Measurements from ENCODE around the gene HAAO.
A peak's percentile ranks its signal among the peaks of the same experiment; 100 is the strongest.
"Not testable (repeated sequence)": the region's sequence is repeated elsewhere in the genome, so short reads cannot be mapped to it uniquely, and the experiment has no call there.

The HAAO gene

DNA sequence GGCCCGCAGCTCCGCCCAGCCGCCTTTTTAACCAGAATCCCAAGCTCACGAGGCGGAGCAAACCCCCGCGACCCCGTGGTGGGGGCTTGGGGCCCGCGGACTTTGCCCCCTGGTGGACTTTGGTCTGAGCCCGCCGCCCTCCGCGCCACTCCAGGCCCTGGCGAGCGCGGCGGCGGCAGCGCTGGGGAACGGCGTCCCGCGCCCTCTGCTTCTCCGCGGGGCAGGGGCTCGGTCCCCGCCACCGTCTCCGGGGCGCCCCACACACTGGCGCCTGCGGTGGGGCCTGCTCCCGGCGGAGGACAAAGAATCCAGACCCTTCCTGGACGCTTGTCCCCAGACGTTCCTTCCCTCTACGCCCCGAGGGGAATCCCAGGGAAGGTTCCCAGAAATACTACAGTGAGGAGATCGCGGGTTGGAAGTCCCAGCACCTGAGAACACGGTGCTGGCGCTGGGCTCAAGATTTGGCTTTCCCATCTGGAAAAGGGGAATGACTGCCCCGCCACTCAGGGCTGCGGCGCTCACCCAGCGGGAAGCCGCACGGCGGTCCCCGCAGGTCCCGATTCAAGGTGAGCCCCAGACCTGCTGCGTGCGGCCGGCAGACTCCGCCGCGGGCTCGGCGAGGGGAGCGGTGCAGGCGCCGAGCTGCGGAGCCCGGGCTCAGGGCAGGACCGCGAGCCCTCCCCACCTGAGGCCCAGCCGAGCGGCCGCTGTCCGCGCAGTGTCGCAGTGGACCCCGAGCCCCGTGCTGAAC is at the start of gene HAAO:
HAAO (minus strand) TSS at position 1 of the 751 bp plus-strand sequence. CDS start 47 bp downstream, outside the sequence.
- no peak for DNase-seq (ENCODE audit: low spot score)

DNA sequence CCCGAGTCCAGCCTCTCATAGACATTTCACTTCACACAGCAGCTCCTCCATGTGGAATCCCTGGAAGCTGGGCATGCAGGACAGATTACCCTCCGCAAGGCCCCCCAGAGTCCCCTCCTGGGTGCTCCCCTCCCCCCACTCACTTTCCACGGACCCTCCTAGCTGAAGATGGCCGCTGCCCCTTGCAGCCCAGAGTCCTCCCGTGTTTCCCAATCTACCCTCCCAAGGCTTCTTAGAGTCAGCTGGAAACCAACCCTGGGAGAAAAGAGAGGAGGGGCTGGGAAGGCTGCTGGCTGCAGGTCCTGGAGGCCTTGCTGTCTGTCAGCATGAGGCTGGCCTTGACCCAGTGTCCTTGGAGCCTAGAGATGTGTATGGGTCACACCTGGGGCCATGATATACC is 49.0 kb upstream of the HAAO start:
- no peak for DNase-seq (ENCODE audit: low spot score)

DNA sequence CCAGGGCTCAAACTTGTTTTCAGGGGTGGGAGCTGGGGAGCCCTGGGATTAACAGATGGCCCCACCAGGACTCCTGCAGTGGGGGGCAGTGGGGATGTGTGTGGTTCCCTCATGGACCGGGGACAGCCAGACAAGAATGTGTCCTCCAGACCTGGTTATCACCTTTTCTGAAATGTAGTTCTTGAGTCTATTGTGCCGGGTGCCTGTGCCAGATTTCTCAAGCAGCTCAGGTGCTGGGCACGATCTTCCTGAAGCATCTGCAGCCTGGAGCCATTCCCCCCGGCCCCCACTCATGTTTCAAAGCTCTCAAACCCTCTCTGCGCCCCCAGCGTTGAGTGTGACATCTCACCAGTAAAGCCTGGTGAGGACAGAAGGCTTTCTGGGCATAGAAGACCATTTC is 48.4 kb upstream of the HAAO start:
- DNase-seq (ENCODE audit: low spot score) = no peak

DNA sequence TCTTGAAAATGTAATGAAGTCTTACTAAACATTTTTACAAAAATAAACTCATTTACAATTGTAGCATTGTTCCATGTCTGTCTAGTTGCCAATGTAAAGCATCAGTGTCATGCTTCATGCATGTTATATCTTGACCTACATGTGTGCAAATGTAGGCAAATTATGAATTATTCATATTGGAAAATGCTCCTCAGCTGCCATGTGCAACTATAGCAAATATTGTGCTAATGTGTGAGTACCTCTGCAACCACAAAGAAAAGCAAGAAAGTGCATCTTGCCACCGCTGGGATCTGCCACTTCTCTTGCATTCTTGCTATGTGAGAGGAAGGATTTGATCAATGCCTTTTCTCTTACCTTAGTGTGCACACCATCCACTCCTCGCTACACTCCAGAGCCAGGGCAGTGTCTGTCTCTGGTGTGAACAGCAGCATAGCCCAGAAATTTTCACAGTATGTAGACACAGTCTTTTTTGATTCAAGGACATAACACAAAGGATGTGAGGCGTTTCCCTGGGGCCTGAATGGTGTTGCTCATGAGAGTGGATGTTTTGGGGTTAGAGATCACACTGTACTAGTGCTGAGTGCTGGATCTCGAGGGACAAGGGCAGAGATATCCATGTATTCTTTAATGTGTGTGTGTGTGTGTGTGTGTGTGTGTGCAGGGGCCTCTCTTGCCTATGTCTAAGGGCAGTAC is 47.6 kb upstream of the HAAO start:
- no peak for DNase-seq (ENCODE audit: low spot score)

DNA sequence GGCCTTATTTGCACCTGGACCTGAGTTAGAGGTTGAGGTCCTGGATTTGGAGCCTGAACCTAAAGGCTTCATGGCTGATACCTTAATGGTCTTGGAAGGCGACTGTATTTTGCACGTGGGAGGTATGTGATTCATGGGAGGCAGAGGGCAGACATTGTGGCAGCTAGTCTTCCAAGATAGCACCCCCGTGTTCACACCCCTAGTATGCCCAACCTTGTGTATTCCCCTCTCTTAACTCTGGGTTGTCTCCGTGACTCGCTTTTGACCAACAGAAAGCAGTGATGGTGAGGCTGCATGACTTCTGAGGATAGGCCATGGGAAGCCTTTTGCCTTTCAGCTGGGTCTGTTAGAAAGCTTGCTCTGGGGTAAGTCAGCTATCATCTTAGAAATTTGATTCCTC is 45.8 kb upstream of the HAAO start:
- no peak for DNase-seq (ENCODE audit: low spot score)

DNA sequence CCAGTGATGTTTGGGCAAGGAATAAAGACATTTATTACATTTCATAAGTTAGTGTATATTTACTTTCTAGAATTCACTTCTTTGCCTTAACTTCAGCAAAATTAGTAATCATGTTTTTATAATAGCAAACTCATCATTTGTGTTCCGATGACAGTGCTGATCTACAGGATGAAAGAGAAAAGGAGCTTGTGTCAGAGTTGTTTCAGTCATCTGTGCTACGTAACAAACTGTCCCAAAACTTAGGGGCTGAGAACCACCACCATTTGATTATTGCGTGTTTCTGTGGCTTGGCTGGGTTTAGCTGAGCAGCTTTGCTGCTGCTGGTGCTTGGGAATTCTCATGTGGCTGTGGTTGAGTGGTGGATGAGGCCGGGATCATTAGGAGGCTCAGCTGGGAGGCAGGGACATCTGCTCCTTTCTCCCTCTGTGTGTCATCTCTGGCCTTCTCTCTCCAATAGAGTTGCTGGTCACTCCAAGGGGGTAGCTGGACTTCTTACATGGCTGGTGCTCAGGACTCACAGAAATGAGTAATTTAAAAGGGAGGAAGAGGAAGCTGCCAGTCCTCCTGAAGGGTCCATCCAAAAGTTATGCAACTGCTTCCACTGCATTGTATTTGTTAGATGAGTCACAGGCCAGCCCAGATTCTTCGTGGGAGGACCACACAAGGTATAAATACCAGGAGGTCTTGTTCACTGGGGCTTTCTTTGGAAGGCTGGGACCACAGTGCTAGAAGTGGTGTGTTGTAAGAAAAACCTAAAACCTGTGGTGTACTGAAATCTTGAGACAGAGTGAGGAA is 43.4 kb upstream of the HAAO start:
- DNase-seq (ENCODE audit: low spot score) = no peak

DNA sequence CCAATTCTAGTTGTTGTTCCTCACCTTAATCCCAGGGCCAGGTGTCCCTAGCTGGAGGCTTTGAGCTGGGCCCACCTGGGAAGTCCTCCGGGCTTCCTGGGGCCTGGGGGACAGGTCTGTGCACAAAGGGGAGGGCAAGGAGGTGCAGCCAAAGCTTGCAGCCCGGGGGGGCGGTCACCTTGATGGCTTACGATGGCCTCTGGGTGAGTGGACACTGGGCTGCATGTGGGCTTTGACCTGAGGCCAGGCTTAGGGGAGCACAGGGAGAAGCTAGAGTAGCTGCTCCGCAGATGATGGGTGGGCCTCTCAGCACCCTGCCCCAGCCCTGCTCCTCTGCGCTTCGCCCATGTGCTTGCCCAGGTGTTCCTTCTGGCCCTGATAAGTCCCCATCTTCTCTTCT is 41.8 kb upstream of the HAAO start:
- no peak for DNase-seq (ENCODE audit: low spot score)

DNA sequence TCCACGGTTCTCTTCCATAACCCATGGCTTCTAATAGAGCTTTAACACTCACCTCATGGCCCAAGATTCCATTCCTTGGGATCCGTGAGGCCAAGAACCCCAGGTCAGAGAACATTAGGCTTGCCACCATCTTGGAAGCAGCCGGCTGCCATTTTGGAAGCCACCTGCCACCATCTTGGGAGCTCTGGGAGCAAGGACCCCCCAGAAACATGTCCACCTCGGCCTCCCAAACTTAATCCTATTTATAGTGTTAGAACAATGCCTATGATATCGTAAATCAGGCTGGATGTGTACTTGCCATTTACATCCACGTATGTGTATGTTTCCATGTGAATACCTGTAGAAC is 39.9 kb upstream of the HAAO start:
- DNase-seq (ENCODE audit: low spot score) = no peak

DNA sequence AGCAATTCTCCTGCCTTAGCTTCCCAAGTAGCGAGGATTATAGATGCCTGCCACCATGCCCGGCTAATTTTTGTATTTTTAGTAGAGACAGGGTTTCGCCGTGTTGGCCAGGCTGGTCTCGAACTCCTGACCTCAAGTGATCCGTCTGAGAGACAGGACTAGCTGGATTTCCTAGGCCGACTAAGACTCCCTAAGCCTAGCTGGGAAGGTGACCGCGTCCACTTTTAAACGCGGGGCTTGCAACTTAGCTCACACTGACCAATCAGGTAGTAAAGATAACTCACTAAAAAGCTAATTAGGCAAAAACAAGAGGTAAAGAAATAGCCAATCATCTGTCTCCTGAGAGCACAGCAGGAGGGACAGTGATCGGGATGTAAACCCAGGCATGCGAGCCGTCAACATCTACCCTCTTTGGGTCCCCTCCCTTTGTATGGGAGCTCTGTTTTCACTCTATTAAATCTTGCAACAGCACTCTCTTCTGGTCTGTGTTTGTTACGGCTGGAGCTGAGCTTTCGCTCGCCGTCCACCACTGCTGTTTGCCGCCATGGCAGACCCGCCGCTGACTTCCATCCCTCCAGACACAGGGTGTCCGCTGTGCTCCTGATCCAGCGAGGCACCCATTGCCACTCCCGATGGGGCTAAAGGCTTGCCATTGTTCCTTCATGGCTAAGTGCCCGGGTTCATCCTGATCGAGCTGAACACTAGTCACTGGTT is 39.3 kb upstream of the HAAO start:
- DNase-seq (ENCODE audit: low spot score) = not testable (repeated sequence)

DNA sequence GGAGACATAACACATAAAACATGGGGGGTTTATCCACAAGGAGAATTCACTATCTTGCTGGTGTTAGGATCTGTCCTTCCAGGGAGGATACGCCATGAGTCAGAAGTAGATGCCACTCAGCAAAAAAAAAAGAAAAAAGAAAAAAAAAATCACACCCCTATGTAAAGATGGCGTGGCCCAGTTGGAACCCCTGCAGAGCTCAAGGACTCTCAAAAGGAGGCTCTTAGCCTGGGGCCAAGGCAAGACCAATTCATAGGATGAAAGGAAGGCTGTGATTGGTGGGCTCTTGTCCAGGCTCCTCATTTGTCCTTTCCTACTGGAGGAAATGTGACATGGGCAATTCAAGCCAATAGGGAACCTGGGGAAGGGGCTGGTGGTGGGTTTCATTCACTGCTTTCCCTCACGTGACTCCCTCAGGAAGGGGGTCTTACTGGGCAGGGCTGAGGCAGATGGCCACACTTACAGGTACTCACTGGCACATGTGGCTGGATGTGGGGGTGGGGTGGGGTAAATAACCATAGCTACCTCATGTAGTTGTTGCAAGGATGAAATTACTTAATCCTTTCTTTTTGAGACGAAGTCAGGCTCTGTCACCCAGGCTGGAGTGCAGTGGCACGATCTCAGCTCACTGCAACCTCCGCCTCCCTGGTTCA is 38.7 kb upstream of the HAAO start:
- no peak for DNase-seq (ENCODE audit: low spot score)

DNA sequence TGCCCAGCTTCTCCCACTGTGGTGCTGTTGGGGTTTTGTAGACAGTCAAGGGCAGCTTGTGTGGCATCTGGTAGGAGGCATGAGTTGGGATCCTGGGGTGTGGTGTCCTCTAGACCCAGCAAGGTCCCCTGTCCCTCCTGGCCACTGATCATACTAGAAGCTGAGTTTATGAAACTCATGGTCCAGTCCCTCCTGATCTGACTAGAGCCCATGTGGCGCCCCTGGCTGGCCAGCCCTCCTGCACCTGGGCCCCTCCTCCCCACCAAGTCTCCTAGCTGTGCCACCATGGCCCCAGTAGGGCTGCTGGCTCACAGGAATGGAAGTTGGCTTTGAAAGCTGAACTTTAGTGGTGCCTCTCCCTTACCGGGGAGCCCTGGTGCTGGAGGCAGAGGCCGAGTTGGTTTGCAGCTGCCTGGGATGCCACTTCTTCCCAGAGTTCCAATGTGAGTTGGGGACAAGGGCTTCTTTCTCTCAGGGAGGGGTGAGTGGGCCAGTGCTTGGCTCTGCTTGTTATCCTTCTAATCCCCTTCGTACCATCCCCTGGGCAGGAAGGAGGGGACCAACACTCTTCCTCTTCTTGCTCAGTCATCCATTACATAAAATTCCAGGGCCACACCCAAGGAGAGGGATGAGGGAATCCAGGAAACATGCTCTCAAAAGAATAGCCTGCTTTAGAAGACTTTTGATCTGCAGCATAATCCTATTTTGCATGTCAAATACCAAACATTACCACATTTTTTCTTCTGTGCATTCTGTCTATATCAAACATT is 37.5 kb upstream of the HAAO start:
- no peak for DNase-seq (ENCODE audit: low spot score)

DNA sequence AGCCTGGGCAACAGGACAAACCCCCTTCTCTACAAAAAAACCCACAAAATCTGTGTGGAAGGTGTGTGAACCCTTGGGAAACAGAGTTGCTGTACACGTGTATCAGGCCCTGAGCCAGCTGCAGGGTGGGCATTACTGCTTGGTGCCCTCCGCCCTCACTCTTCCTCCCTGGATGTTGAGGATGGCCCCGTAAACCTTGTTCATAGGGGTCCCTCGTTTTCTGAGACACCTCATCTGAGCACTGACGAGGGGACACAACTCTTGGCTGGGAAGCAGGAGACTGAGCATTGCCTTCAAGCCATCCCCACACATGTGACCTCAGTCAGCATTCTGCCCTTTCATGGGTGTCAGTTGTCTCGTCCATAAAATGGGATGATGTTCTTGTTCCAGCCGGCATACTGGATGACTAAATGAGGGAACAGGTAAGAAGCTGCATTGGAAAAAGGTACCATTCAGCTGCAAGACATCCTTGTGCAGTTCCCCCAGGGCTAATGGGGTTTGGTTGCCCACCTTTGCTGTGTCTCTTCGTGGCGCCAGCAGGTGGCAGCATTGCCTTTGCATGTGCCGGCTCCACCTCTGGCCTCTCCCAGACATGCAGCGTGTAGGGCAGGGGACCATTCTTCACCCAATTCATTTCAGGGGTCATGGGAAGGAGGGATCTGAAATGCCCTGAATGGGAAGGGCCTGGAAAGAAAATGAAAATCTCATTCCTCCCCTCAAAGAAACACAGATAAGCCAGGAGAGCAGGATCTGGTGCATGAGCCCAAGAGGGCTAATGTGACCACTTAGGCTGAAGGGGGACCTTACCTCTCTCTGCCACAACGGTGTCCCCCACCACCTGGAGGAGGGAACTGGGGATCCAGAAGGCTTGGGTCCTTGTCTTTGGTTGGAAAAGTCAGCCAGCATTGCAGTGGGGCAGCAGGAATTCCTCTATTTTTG is 36.4 kb upstream of the HAAO start:
- DNase-seq (ENCODE audit: low spot score) = peak; percentile 75

DNA sequence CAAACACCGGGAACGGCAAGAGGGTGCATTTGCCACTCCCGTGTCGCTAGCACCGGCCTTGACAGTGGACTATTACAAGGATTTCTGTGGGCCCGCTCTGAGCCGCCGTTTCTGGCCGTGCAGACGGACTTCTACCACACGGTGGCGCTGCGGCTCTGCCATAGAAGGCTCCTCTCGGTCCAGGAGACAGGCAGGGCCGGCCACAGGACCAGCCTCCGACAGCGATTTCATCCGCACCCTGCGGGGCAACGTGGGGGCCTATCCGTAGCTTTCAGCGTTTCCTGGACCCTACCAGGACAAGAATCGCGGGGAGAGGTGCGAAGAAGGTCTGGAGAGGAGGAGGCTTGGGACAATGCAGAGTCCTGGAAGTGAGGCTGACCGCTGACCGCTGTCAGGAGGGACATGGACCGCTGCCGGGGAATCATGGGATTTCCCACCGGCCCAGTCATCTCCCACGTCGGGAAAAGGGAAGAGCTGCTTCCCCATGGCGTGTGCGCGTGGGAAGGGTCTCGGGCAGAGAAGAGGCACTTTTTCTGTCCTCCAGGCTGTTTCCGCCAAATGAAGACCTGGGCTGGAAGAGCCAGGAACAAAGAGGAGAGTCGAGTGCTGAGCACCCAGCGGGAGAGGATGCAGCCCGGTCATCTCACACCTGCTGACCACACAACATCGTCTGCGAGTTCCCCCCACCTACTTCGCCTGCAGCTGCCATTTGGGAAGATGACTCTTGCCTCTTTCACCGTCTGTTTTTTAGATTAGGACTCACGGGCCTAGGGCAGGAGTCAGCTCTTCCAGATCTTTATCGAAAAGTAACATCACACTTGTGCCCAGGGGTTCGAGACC is 35.5 kb upstream of the HAAO start:
- DNase-seq (ENCODE audit: low spot score) = peak; percentile 81

DNA sequence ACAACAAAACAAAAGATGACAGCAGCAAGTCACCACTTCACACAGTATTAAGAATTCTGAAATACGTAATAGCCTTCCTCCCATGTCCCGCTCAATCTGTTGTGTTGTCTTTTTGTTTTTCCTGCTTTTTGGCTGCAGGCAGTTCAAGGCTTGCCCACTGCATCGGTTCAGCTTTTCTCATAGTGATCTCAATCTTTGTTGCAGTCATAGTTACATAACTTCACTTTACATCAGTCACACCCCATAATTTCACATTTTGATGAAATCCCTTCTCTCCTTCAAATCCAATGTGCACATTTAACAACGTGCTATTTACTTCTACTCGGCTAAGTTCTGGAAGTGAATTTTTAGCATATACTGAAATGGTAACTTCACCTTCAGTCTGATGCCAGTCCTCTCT is 33.8 kb upstream of the HAAO start:
- no peak for DNase-seq (ENCODE audit: low spot score)

DNA sequence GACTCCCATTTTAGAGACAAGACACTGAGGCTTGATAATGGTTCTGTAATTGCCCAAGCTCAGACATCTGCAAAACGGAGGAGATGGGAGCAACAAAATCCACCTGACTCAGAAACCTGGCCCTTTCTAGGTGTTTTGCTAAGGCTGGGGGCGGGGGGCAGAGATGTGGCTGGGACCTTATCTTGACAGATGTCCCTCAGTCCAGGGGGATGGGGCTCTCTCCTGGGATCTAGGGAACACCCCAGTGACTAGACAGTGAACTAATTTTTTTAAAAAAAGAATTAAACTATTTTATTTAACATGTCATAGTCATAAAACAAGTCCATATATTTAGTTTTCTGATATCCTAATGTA is 32.0 kb upstream of the HAAO start:
- DNase-seq (ENCODE audit: low spot score) = no peak

DNA sequence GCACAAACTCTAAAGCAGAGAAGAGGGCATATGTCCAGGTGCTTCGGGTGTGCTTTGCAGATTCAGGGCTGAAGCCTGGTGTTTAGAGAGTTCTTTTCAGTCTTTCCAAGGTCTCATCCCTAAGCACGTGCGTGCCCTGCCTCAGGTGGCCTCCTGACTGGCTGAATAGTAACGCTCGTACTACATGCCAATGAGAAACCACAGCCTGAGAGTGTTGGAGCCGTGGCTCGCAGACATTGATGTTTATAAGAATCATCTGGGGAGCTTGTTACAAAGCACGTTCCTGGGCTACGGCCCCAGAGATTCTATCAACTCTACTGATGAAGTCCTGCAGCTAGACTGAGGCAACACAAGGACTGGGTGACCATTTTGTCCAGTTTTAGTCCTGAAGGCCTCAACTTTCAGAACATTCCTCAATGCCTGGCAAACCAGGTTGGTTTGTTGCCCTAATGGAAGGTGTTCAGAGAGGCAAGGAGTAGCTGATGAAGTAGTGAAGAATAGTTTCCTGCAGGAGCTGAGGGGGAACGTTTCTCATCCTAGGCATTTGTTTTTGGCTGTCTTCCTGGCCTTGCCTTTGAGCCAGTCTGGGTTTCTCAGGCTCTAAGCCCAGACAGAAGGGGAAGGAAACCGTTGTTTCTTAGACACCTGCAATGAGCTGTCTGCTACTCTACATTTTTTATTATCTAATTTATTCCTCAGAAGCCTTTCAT is 31.5 kb upstream of the HAAO start:
- DNase-seq (ENCODE audit: low spot score) = no peak

DNA sequence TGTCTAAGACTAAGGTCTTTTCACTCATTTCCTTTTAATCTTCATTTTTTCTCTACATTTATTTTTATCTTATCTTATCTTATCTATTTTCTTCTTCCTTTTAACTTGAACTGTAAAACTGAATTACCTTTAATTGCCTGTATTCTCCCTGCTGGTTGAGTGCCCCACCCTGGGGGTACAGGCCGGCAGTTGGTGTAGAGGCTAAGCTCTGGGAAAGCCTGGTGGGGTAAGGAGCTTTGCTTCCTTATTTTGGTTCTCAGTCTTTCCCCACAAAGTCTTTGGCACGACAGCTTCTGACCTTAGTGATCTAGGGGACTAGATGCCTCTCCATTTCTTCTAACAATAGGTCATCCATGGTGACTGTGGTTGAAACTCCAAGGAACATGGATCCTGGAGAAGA is 26.8 kb upstream of the HAAO start:
- DNase-seq (ENCODE audit: low spot score) = no peak

DNA sequence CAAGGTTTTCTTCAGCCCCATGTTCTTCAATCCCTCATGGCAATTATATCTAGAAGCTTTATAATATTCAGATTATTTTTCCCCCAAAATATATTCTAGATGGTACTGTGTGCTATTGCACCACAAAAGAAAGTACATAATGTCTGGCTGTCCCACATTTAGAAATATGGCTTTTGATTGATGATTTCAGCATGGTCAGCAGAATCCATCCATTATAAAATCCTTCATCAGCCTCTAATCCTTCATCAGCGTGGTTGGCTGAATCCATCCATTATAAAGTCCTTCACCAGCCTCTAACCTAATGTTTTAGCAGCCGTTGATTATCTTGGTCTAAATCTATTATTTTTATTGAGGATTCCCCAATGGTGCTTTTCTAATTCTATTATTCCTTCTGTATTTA is 23.3 kb upstream of the HAAO start:
- DNase-seq (ENCODE audit: low spot score) = no peak

DNA sequence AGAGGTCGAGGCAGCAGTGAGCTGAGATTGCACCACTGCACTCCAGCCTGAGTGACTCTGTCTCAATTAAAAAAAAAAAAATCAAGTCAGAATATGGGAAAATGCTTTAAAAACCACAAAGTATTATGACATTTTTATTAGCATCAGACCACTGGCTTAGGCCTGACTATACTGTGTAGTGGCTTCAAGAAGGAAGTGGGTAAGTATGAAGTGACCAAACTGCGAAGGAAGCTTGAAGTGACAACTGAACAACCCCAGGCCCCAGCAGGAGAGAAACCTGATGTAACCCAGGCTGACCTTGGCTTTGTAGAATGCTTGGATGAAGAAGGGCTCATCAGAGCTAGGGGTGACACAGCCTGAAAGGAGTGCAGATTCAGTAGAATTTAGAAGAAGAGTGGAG is 21.4 kb upstream of the HAAO start:
- no peak for DNase-seq (ENCODE audit: low spot score)
